GM13977 (cell line): ENCODE data around the gene LSM6.

Source experiments
- DNase-seq: peaks from one replicate; pipeline ENCODE4 v3.0.0; 2012; ENCODE audit warnings: low spot score
- CTCF ChIP-seq: IDR thresholded peaks from 2 replicates; pipeline ENCODE4 v1.5.1; 2012; ENCODE audit warnings: mild to moderate bottlenecking, control low read depth; ENCODE audit not compliant: insufficient read depth; ENCODE audit errors: extremely low read depth, missing control alignments
- in situ Hi-C: fragments of 300-500 bp; cut with MboI; formaldehyde crosslinking; loops from one replicate; pipeline ENCODE4 v1.12.0; 2022; ENCODE audit warnings: low sequenced_read_pairs, low pct_unique_long_range_greater_than_20kb, mixed read lengths, inconsistent platforms; ENCODE audit not compliant: unreplicated experiment

The LSM6 gene

GRCh38 chr4:146161243-146161642 is 14.3 kb upstream of the LSM6 start:
- in situ Hi-C loops = no loop called here
- no peak for DNase-seq
- no peak for TF ChIP-seq CTCF

GRCh38 chr4:146165221-146165620 is 10.3 kb upstream of the LSM6 start:
- DNase-seq = no peak
- in situ Hi-C loops = no loop called here
- no peak for TF ChIP-seq CTCF

GRCh38 chr4:146165840-146166239 is 9.7 kb upstream of the LSM6 start:
- in situ Hi-C loops = no loop called here
- DNase-seq = no peak
- TF ChIP-seq CTCF = no peak

GRCh38 chr4:146170149-146170548 is 5.4 kb upstream of the LSM6 start:
- DNase-seq = no peak
- in situ Hi-C loops = no loop called here
- no peak for TF ChIP-seq CTCF

- no peak for DNase-seq
- in situ Hi-C loops = no loop called here
- TF ChIP-seq CTCF = no peak
Observed at GRCh38 chr4:146176891-146177290, 1.4 kb downstream of the LSM6 start.

GRCh38 chr4:146178126-146178525 is 2.6 kb downstream of the LSM6 start:
- TF ChIP-seq CTCF = no peak
- DNase-seq = no peak
- in situ Hi-C loops = no loop called here

- TF ChIP-seq CTCF = no peak
- no peak for DNase-seq
- in situ Hi-C loops = no loop called here
Observed at GRCh38 chr4:146179784-146180370, 4.4 kb downstream of the LSM6 start.
